ENCODE data around the gene KCNJ5.

KCNJ5 gene

GRCh38 chr11:128926000-128926399, 34.8 kb downstream of the KCNJ5 start:
- H3K4me3 ChIP-seq (ENCODE audit: low read length): no peak overlapping the region
- no peak for DNase-seq (ENCODE audit: low read depth, low spot score)

GRCh38 chr11:128926437-128927107, 35.4 kb downstream of the KCNJ5 start:
- DNase-seq (ENCODE audit: low read depth, low spot score): no peak
- H3K4me3 ChIP-seq (ENCODE audit: low read length): no peak overlapping the region

GRCh38 chr11:128927108-128927461, 35.9 kb downstream of the KCNJ5 start:
- H3K4me3 ChIP-seq (ENCODE audit: low read length): no peak overlapping the region
- DNase-seq (ENCODE audit: low read depth, low spot score): no peak

GRCh38 chr11:128927683-128928336, 36.7 kb downstream of the KCNJ5 start:
- DNase-seq (ENCODE audit: low read depth, low spot score): no peak
- no peak overlapping the region for H3K4me3 ChIP-seq (ENCODE audit: low read length)

GRCh38 chr11:128928400-128928799, 37.2 kb downstream of the KCNJ5 start:
- DNase-seq (ENCODE audit: low read depth, low spot score): no peak
- no peak overlapping the region for H3K4me3 ChIP-seq (ENCODE audit: low read length)

- DNase-seq (ENCODE audit: low read depth, low spot score): no peak
- no peak overlapping the region for H3K4me3 ChIP-seq (ENCODE audit: low read length)
Observed at GRCh38 chr11:128929468-128929867, 38.3 kb downstream of the KCNJ5 start.

- no peak overlapping the region for H3K4me3 ChIP-seq (ENCODE audit: low read length)
Observed at GRCh38 chr11:128929991-128930390, 38.8 kb downstream of the KCNJ5 start.

GRCh38 chr11:128931066-128931465, 39.9 kb downstream of the KCNJ5 start:
- DNase-seq (ENCODE audit: low read depth, low spot score): no peak

More at GRCh38 chr11:128929991-128930390, 38.8 kb downstream of the KCNJ5 start:
- DNase-seq (ENCODE audit: low read depth, low spot score): no peak

GRCh38 chr11:128931668-128932067, 40.5 kb downstream of the KCNJ5 start:
- DNase-seq (ENCODE audit: low read depth, low spot score): no peak
- no peak overlapping the region for H3K4me3 ChIP-seq (ENCODE audit: low read length)

More at GRCh38 chr11:128931066-128931465, 39.9 kb downstream of the KCNJ5 start:
- no peak overlapping the region for H3K4me3 ChIP-seq (ENCODE audit: low read length)

GRCh38 chr11:128933481-128934178, 42.5 kb downstream of the KCNJ5 start:
- H3K4me3 ChIP-seq (ENCODE audit: low read length): no peak overlapping the region
- no peak for DNase-seq (ENCODE audit: low read depth, low spot score)

- H3K4me3 ChIP-seq (ENCODE audit: low read length): no peak overlapping the region
- DNase-seq (ENCODE audit: low read depth, low spot score): no peak
Observed at GRCh38 chr11:128934351-128934750, 43.2 kb downstream of the KCNJ5 start.

GRCh38 chr11:128934926-128935325, 43.8 kb downstream of the KCNJ5 start:
- DNase-seq (ENCODE audit: low read depth, low spot score): no peak
- no peak overlapping the region for H3K4me3 ChIP-seq (ENCODE audit: low read length)

GRCh38 chr11:128936606-128937251, 45.6 kb downstream of the KCNJ5 start:
- DNase-seq (ENCODE audit: low read depth, low spot score): no peak
- H3K4me3 ChIP-seq (ENCODE audit: low read length): no peak overlapping the region

GRCh38 chr11:128937480-128937879, 46.3 kb downstream of the KCNJ5 start:
- DNase-seq (ENCODE audit: low read depth, low spot score): no peak
- H3K4me3 ChIP-seq (ENCODE audit: low read length): no peak overlapping the region

GRCh38 chr11:128938156-128938885, 47.2 kb downstream of the KCNJ5 start:
- no peak overlapping the region for H3K4me3 ChIP-seq (ENCODE audit: low read length)
- DNase-seq (ENCODE audit: low read depth, low spot score): no peak

GRCh38 chr11:128939591-128939990, 48.4 kb downstream of the KCNJ5 start:
- DNase-seq (ENCODE audit: low read depth, low spot score): no peak
- no peak overlapping the region for H3K4me3 ChIP-seq (ENCODE audit: low read length)

- no peak for DNase-seq (ENCODE audit: low read depth, low spot score)
Observed at GRCh38 chr11:128940156-128940555, 49.0 kb downstream of the KCNJ5 start.

GRCh38 chr11:128940603-128941002, 49.4 kb downstream of the KCNJ5 start:
- no peak for DNase-seq (ENCODE audit: low read depth, low spot score)
- H3K4me3 ChIP-seq (ENCODE audit: low read length): no peak overlapping the region

More at GRCh38 chr11:128940156-128940555, 49.0 kb downstream of the KCNJ5 start:
- no peak overlapping the region for H3K4me3 ChIP-seq (ENCODE audit: low read length)

GRCh38 chr11:128941110-128941509, 50.0 kb downstream of the KCNJ5 start:
- H3K4me3 ChIP-seq (ENCODE audit: low read length): no peak overlapping the region
- no peak for DNase-seq (ENCODE audit: low read depth, low spot score)

Data from Jurkat, Clone E6-1 (cell line).